Choroid plexus epithelial cell (primary cell): Measurements from ENCODE around the gene GPR42.
"Not testable (repeated sequence)": the region's sequence is repeated elsewhere in the genome, so short reads cannot be mapped to it uniquely, and the experiment has no call there.

Source experiments
- DNase-seq: peaks from one replicate; pipeline ENCODE4 v3.0.0-alpha.2; 2010; ENCODE audit warnings: low read depth
- H3K4me3 ChIP-seq: 2 replicates; pipeline ENCODE4 v1.5.1; 2011; ENCODE audit warnings: low read depth, mild to moderate bottlenecking, control low read depth, low read length, moderate library complexity
- CTCF ChIP-seq: conservative IDR thresholded peaks from 2 replicates; pipeline ENCODE4 v1.5.1; 2011; ENCODE audit warnings: low read depth, mild to moderate bottlenecking, control low read depth, inconsistent platforms, low read length, moderate library complexity

GPR42 gene

GRCh38 chr19:35365303-35365702, 5.6 kb upstream of the GPR42 start:
- no peak for DNase-seq
- TF ChIP-seq CTCF = no peak
- H3K4me3 ChIP-seq = no peak overlapping the region

GRCh38 chr19:35368378-35368777, 2.5 kb upstream of the GPR42 start:
- no peak for TF ChIP-seq CTCF
- no peak for DNase-seq
- no peak overlapping the region for H3K4me3 ChIP-seq

GRCh38 chr19:35369522-35369921, 1.3 kb upstream of the GPR42 start:
- no peak overlapping the region for H3K4me3 ChIP-seq
- TF ChIP-seq CTCF = no peak
- no peak for DNase-seq

- TF ChIP-seq CTCF = no peak
Measured at GRCh38 chr19:35373492-35373891, 2.6 kb downstream of the GPR42 start.

GRCh38 chr19:35374031-35374430, 3.2 kb downstream of the GPR42 start:
- DNase-seq, H3K4me3 ChIP-seq: not testable (repeated sequence)

More at GRCh38 chr19:35373492-35373891, 2.6 kb downstream of the GPR42 start:
- no peak for DNase-seq
- no peak overlapping the region for H3K4me3 ChIP-seq

- DNase-seq = no peak
- no peak overlapping the region for H3K4me3 ChIP-seq
- TF ChIP-seq CTCF = no peak
Measured at GRCh38 chr19:35375505-35376307, 4.8 kb downstream of the GPR42 start.

GRCh38 chr19:35377656-35378055, 6.8 kb downstream of the GPR42 start:
- TF ChIP-seq CTCF = no peak
- DNase-seq = no peak
- H3K4me3 ChIP-seq = no peak overlapping the region
